H9 (cell line): Measurements from ENCODE around the gene UBN1. TPM values are rescaled to one million over a fixed set of nuclear protein-coding genes. Genes with fewer than 3 reads are reported as not detected.

Source experiments
- DNase-seq: peaks from one replicate; pipeline ENCODE4 v3.0.0-alpha.2; 2017
- H2AFZ ChIP-seq: one replicate; pipeline ENCODE4 v1.6.1; 2013; ENCODE audit warnings: mild to moderate bottlenecking, low read length, control low read depth, moderate library complexity
- H2AK5ac ChIP-seq: 2 replicates; pipeline ENCODE4 v1.6.1; 2013; ENCODE audit warnings: low read length, control low read depth, mixed read lengths; ENCODE audit not compliant: insufficient read length
- H2BK120ac ChIP-seq: one replicate; pipeline ENCODE4 v1.6.1; 2013; ENCODE audit warnings: low read depth, mild to moderate bottlenecking, low read length, control low read depth, inconsistent platforms; ENCODE audit not compliant: poor library complexity, severe bottlenecking
- H2BK12ac ChIP-seq: 2 replicates; pipeline ENCODE4 v1.6.1; 2013; ENCODE audit warnings: low read length, control low read depth, mixed read lengths, low read depth; ENCODE audit not compliant: insufficient read length
- H2BK15ac ChIP-seq: 2 replicates; pipeline ENCODE4 v1.6.1; 2013; ENCODE audit warnings: low read depth, low read length, control low read depth
- H2BK20ac ChIP-seq: one replicate; pipeline ENCODE4 v1.6.1; 2013; ENCODE audit warnings: low read depth, mild to moderate bottlenecking, low read length, control low read depth, inconsistent platforms; ENCODE audit not compliant: poor library complexity, severe bottlenecking
- H2BK5ac ChIP-seq: 2 replicates; pipeline ENCODE4 v1.6.1; 2013; ENCODE audit warnings: low read length, control low read depth, mixed read lengths; ENCODE audit not compliant: insufficient read length
- H3K14ac ChIP-seq: 2 replicates; pipeline ENCODE4 v1.6.1; 2013; ENCODE audit warnings: low read length, control low read depth; ENCODE audit not compliant: insufficient read depth
- H3K18ac ChIP-seq: 2 replicates; pipeline ENCODE4 v1.6.1; 2013; ENCODE audit warnings: low read depth, mild to moderate bottlenecking, mixed read lengths, low read length, control low read depth; ENCODE audit not compliant: insufficient read length
- H3K23ac ChIP-seq: 2 replicates; pipeline ENCODE4 v1.6.1; 2013; ENCODE audit warnings: low read length, control low read depth, mixed read lengths, low read depth; ENCODE audit not compliant: insufficient read length
- H3K23me2 ChIP-seq: 2 replicates; pipeline ENCODE4 v1.6.1; 2013; ENCODE audit warnings: low read depth, mild to moderate bottlenecking, mixed read lengths, low read length, control low read depth; ENCODE audit not compliant: insufficient read length, poor library complexity, severe bottlenecking
- H3K27ac ChIP-seq: 2 replicates; pipeline ENCODE4 v1.5.1; 2013; ENCODE audit warnings: low read length, control low read depth, mixed read lengths, low read depth; ENCODE audit not compliant: insufficient read length
- H3K27me3 ChIP-seq: 2 replicates; pipeline ENCODE4 v1.6.1; 2013; ENCODE audit warnings: low read length, control low read depth, inconsistent platforms; ENCODE audit not compliant: insufficient read depth
- H3K4ac ChIP-seq: 2 replicates; pipeline ENCODE4 v1.6.1; 2013; ENCODE audit warnings: low read depth, mild to moderate bottlenecking, control low read depth, inconsistent platforms, low read length, moderate library complexity
- H3K4me1 ChIP-seq: 2 replicates; pipeline ENCODE4 v1.6.1; 2013; ENCODE audit warnings: low read length, control low read depth, inconsistent platforms; ENCODE audit not compliant: insufficient read depth
- H3K4me2 ChIP-seq: 2 replicates; pipeline ENCODE4 v1.6.1; 2013; ENCODE audit warnings: low read length, control low read depth, mixed read lengths; ENCODE audit not compliant: insufficient read length, insufficient read depth
- H3K56ac ChIP-seq: 2 replicates; pipeline ENCODE4 v1.6.1; 2013; ENCODE audit warnings: low read depth, mild to moderate bottlenecking, mixed read lengths, low read length, control low read depth; ENCODE audit not compliant: insufficient read length
- H3K79me1 ChIP-seq: 2 replicates; pipeline ENCODE4 v1.6.1; 2013; ENCODE audit warnings: low read depth, mild to moderate bottlenecking, moderate library complexity, low read length, control low read depth, inconsistent platforms; ENCODE audit not compliant: insufficient read depth, poor library complexity, severe bottlenecking
- H3K79me2 ChIP-seq: 2 replicates; pipeline ENCODE4 v1.6.1; 2013; ENCODE audit warnings: low read length, control low read depth, inconsistent platforms; ENCODE audit not compliant: insufficient read depth
- H3K9ac ChIP-seq: 2 replicates; pipeline ENCODE4 v1.6.1; 2013; ENCODE audit warnings: low read length, control low read depth, mixed read lengths; ENCODE audit not compliant: insufficient read length; ENCODE audit errors: extremely low read depth
- H3K9me3 ChIP-seq: one replicate; pipeline ENCODE4 v1.6.1; 2013; ENCODE audit warnings: low read depth, low read length, inconsistent platforms; ENCODE audit not compliant: control insufficient read depth
- H3T11ph ChIP-seq: one replicate; pipeline ENCODE4 v1.6.1; 2013; ENCODE audit warnings: mild to moderate bottlenecking, low read length, control low read depth, inconsistent platforms
- H4K20me1 ChIP-seq: one replicate; pipeline ENCODE4 v1.6.1; 2013; ENCODE audit not compliant: control insufficient read depth, insufficient read length, insufficient read depth
- H4K5ac ChIP-seq: 2 replicates; pipeline ENCODE4 v1.6.1; 2013; ENCODE audit warnings: low read depth, mild to moderate bottlenecking, mixed read lengths, low read length, control low read depth; ENCODE audit not compliant: insufficient read length
- H4K8ac ChIP-seq: replicated peaks from 2 replicates; pipeline ENCODE4 v1.6.1; 2013; ENCODE audit warnings: low read length, control low read depth, mixed read lengths, low read depth; ENCODE audit not compliant: insufficient read length
- H4K91ac ChIP-seq: 2 replicates; pipeline ENCODE4 v1.6.1; 2013; ENCODE audit warnings: low read depth, mild to moderate bottlenecking, moderate library complexity, mixed read lengths, low read length, control low read depth; ENCODE audit not compliant: insufficient read length
- H3K27ac Mint-ChIP-seq, 3 experiments: 2 replicates in 2 of 3; 3 replicates in 1 of 3; pipeline ENCODE4 v1.8.0; 2020 to 2021; ENCODE audit warnings: mixed read lengths in 3 of 3, mild to moderate bottlenecking in 1 of 3, moderate library complexity in 1 of 3
- H3K27me3 Mint-ChIP-seq: 2 replicates; pipeline ENCODE4 v1.8.0; 2021; ENCODE audit warnings: low read depth, mild to moderate bottlenecking, moderate library complexity, mixed read lengths
- H3K36me3 Mint-ChIP-seq, 3 experiments: 2 replicates in 2 of 3; 3 replicates in 1 of 3; pipeline ENCODE4 v1.8.0; 2020 to 2021; ENCODE audit warnings: low read depth in 3 of 3, mixed read lengths in 3 of 3; ENCODE audit not compliant: insufficient read depth in 1 of 3
- H3K4me1 Mint-ChIP-seq, 2 experiments: 2 replicates each; pipeline ENCODE4 v1.8.0; 2020; ENCODE audit warnings: mixed read lengths in 2 of 2
- H3K4me3 Mint-ChIP-seq, 2 experiments: 2 replicates in 1 of 2; 3 replicates in 1 of 2; pipeline ENCODE4 v1.8.0; 2020 to 2021; ENCODE audit warnings: mild to moderate bottlenecking in 2 of 2, mixed read lengths in 2 of 2, moderate library complexity in 1 of 2
- H3K9me3 Mint-ChIP-seq, 2 experiments: 2 replicates in 1 of 2; 3 replicates in 1 of 2; pipeline ENCODE4 v1.8.0; 2020; ENCODE audit warnings: mild to moderate bottlenecking in 2 of 2, mixed read lengths in 2 of 2, moderate library complexity in 1 of 2
- CTCF ChIP-seq: fragments of 200-600 bp; sonication (generic); conservative IDR thresholded peaks from 3 replicates; pipeline ENCODE4 v1.8.0; 2021; ENCODE audit warnings: antibody characterized with exemption, mild to moderate bottlenecking
- WGBS: extraction: QIAGEN DNeasy Blood & Tissue Kit; methylation state at CpG from one replicate; pipeline ENCODE4 v1.1.7; 2013; ENCODE audit warnings: missing lambda C conversion rate, low lambda C conversion rate, mixed read lengths; ENCODE audit not compliant: insufficient read length; ENCODE audit errors: extremely low coverage; 5-methylcytosine and 5-hydroxymethylcytosine counted together
- total RNA-seq: library from RNA; stranded (reverse); gene quantifications from 2 replicates; pipeline ENCODE4 v1.2.1, GENCODE V29; 2021

The UBN1 gene
- total RNA-seq, 1 experiment from 2014 or later = 55.2 TPM

GRCh38 chr16:4801962-4802658, 45.2 kb upstream of the UBN1 start, which contains the start of gene ROGDI:
TSS of gene ROGDI (minus strand) at chr16:4802633. CDS start at chr16:4802571, 62 bp downstream.
- no peak within 1 kb of the TSS for H3K4ac ChIP-seq
- no peaks in the 10 kb centered on the region for H4K20me1 ChIP-seq
- no peak within 1 kb of the TSS for H3K27ac ChIP-seq
- H3K4me3 Mint-ChIP-seq = peak within 1 kb of the TSS; percentile 76 to 85
- H3K18ac ChIP-seq = peak within 1 kb of the TSS; percentile 65
- no peak within 1 kb of the TSS for H4K91ac ChIP-seq
- H2BK12ac ChIP-seq = no peak within 1 kb of the TSS
- H4K5ac ChIP-seq = no peak within 1 kb of the TSS
- H3K56ac ChIP-seq = no peak within 1 kb of the TSS
- H2AFZ ChIP-seq = no peak within 1 kb of the TSS
- no peak within 1 kb of the TSS for H2BK5ac ChIP-seq
- no peak within 1 kb of the TSS for H3K23ac ChIP-seq
- H2AK5ac ChIP-seq = no peak within 1 kb of the TSS
- peaks cover 17 to 31% of the 10 kb centered on the region in 2 experiments for H3K4me1 Mint-ChIP-seq
- no peak for TF ChIP-seq CTCF
- peak within 1 kb of the TSS; percentile 83 for H3K4me2 ChIP-seq
- peak; percentile 95 for DNase-seq
- no peak within 1 kb of the TSS for H3T11ph ChIP-seq
- H3K27me3 Mint-ChIP-seq = no peaks in the 10 kb centered on the region; the same call in 1 of the 2 replicates
- H2BK120ac ChIP-seq = no peak within 1 kb of the TSS
- H3K27ac Mint-ChIP-seq = peak within 1 kb of the TSS; percentile 72 to 81 (median 76); a peak in 5 of 7 replicates
- no peak within 1 kb of the TSS for H2BK15ac ChIP-seq
- H3K23me2 ChIP-seq = peaks cover 7% of the 10 kb centered on the region
- H3K4me1 ChIP-seq = no peaks in the 10 kb centered on the region
- H3K9me3 ChIP-seq = no peaks in the 10 kb centered on the region
- H3K79me2 ChIP-seq = no peaks in the 10 kb centered on the region
- H3K9me3 Mint-ChIP-seq = no peaks in the 10 kb centered on the region
- H2BK20ac ChIP-seq = no peak within 1 kb of the TSS
- no peaks in the 10 kb centered on the region for H3K27me3 ChIP-seq
- peak within 1 kb of the TSS; percentile 66 for H3K9ac ChIP-seq
- H4K8ac ChIP-seq = no peak within 1 kb of the TSS
- WGBS = no CpG with 5 or more reads among the region's 70 CpGs
- peak within 1 kb of the TSS; percentile 85 for H3K14ac ChIP-seq
- H3K79me1 ChIP-seq = no peaks in the 10 kb centered on the region
- peaks cover 11 to 43% (median 36%) of the 10 kb centered on the region in 3 experiments for H3K36me3 Mint-ChIP-seq
